Loucy (cell line): Measurements from ENCODE around the gene TMEM273.

Source experiments
- EZH2phosphoT487 ChIP-seq: fragments of 200-600 bp; IDR thresholded peaks from 2 replicates; pipeline ENCODE4 v1.6.1; 2018; ENCODE audit warnings: antibody characterized with exemption, mild to moderate bottlenecking, moderate library complexity, borderline replicate concordance
- TF ChIP-seq, protein P1 (sequence below): fragments of 200-600 bp; sonication (generic); conservative IDR thresholded peaks from 2 replicates; pipeline ENCODE4 v1.5.1; 2014; ENCODE audit warnings: mild to moderate bottlenecking, antibody characterized with exemption, low read length

GRCh38 chr10:49153971-49154370 lies 34.2 kb downstream of the TMEM273 start:
- TF ChIP-seq, protein P1, sequence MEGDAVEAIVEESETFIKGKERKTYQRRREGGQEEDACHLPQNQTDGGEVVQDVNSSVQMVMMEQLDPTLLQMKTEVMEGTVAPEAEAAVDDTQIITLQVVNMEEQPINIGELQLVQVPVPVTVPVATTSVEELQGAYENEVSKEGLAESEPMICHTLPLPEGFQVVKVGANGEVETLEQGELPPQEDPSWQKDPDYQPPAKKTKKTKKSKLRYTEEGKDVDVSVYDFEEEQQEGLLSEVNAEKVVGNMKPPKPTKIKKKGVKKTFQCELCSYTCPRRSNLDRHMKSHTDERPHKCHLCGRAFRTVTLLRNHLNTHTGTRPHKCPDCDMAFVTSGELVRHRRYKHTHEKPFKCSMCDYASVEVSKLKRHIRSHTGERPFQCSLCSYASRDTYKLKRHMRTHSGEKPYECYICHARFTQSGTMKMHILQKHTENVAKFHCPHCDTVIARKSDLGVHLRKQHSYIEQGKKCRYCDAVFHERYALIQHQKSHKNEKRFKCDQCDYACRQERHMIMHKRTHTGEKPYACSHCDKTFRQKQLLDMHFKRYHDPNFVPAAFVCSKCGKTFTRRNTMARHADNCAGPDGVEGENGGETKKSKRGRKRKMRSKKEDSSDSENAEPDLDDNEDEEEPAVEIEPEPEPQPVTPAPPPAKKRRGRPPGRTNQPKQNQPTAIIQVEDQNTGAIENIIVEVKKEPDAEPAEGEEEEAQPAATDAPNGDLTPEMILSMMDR = no peak
- TF ChIP-seq EZH2phosphoT487 = no peak
